HCT116 (cell line): ENCODE results near the gene PYGB. TPM values are rescaled to one million over a fixed set of nuclear protein-coding genes. Genes with fewer than 3 reads are reported as not detected.

Experiments
- ATAC-seq: fragments of 200-7000 bp; cut with Tn5 transposase; 2 replicates; pipeline ENCODE4 v1.9.1; 2020; ENCODE audit warnings: mild to moderate bottlenecking, moderate library complexity
- BruUV-seq: library from RNA; stranded (reverse); fragments of 400-500 nt; replicated peaks from 2 replicates; lab custom pipeline; 2021; lab: Mats Ljungman, UMichigan
- CTCF ChIA-PET: fragments of 300-600 bp; sonication (Branson Sonifier 250); formaldehyde crosslinking; loops from one replicate; lab custom pipeline; 2021; ENCODE audit warnings: antibody characterized with exemption; lab: Charles Lee
- POLR2A ChIA-PET: fragments of 300-600, 350-600 bp; sonication (Branson Sonifier 250); formaldehyde crosslinking; loops from one replicate; lab custom pipeline; 2021; ENCODE audit warnings: antibody characterized with exemption; lab: Charles Lee
- RAD21 ChIA-PET, 2 experiments: fragments of 300-600 bp; sonication (Branson Sonifier 250); formaldehyde crosslinking; loops; one replicate each; lab custom pipeline; 2023; ENCODE audit warnings: low total read pairs in 2 of 2; ENCODE audit not compliant: uncharacterized antibody in 2 of 2, unreplicated experiment in 2 of 2, low non-redundant PET in 1 of 2; lab: Charles Lee
- DNase-seq: peaks from one replicate; pipeline ENCODE4 v3.0.0-alpha.2; 2010; ENCODE audit warnings: low read depth, low spot score
- H2AFZ ChIP-seq: fragments of 200-600 bp; shearing (Covaris generic), sonication (generic); 2 replicates; pipeline ENCODE4 v1.6.1; 2017; ENCODE audit warnings: low read depth, mixed run types, mixed read lengths, antibody characterized with exemption, low read length; ENCODE audit not compliant: poor library complexity, severe bottlenecking
- H3K27ac ChIP-seq: 2 replicates; pipeline ENCODE4 v1.5.1; 2012; ENCODE audit warnings: low read depth, low read length
- H3K27me3 ChIP-seq: fragments of 200-600 bp; sonication (generic); 2 replicates; pipeline ENCODE4 v1.6.1; 2016; ENCODE audit warnings: mixed run types, low read length, mixed read lengths; ENCODE audit not compliant: insufficient read depth
- H3K36me3 ChIP-seq, 2 experiments: fragments of 200-500 bp in 1 of 2; fragments of 200-600 bp in 1 of 2; sonication (Bioruptor generic) in 1 of 2; sonication (generic) in 1 of 2; 2 replicates each; pipeline versions ENCODE4 v1.5.1 to v1.6.1; 2014 to 2016; ENCODE audit warnings: low read length in 2 of 2, inconsistent platforms in 1 of 2, mixed read lengths in 1 of 2, mixed run types in 1 of 2; ENCODE audit not compliant: insufficient read depth in 2 of 2, control insufficient read depth in 1 of 2
- H3K4me1 ChIP-seq, 2 experiments: fragments of 200-600 bp in 1 of 2; sonication (generic) in 1 of 2; 2 replicates each; pipeline versions ENCODE4 v1.5.1 to v1.6.1; 2012 to 2017; ENCODE audit warnings: low read length in 2 of 2, inconsistent platforms in 1 of 2, mild to moderate bottlenecking in 1 of 2, mixed read lengths in 1 of 2, mixed run types in 1 of 2, moderate library complexity in 1 of 2; ENCODE audit not compliant: insufficient read depth in 2 of 2, control insufficient read depth in 1 of 2
- H3K4me2 ChIP-seq: fragments of 200-600 bp; sonication (generic); 2 replicates; pipeline ENCODE4 v1.6.1; 2017; ENCODE audit warnings: mixed run types, low read length, mixed read lengths
- H3K4me3 ChIP-seq, 2 experiments: fragments of 200-600 bp in 1 of 2; sonication (generic) in 1 of 2; replicated peaks in 1 of 2; 2 replicates each; pipeline ENCODE4 v1.5.1; 2011 to 2016; ENCODE audit warnings: low read length in 2 of 2, control low read depth in 1 of 2, low read depth in 1 of 2, mild to moderate bottlenecking in 1 of 2, mixed read lengths in 1 of 2, mixed run types in 1 of 2
- H3K79me2 ChIP-seq: fragments of 200-600 bp; sonication (generic); 2 replicates; pipeline ENCODE4 v1.6.1; 2017; ENCODE audit warnings: mild to moderate bottlenecking, mixed run types, low read length, moderate library complexity, mixed read lengths; ENCODE audit not compliant: insufficient read depth
- H3K9ac ChIP-seq: fragments of 200-600 bp; sonication (generic); 2 replicates; pipeline ENCODE4 v1.6.1; 2016; ENCODE audit warnings: low read length, mixed read lengths
- H3K9me2 ChIP-seq: fragments of 200-600 bp; sonication (generic), shearing (Covaris generic); 2 replicates; pipeline ENCODE4 v1.6.1; 2017; ENCODE audit warnings: mixed run types, mild to moderate bottlenecking, moderate library complexity; ENCODE audit not compliant: insufficient read depth
- H3K9me3 ChIP-seq, 2 experiments: fragments of 200-500 bp in 1 of 2; fragments of 200-600 bp in 1 of 2; sonication (Bioruptor generic) in 1 of 2; sonication (generic) in 1 of 2; 2 replicates each; pipeline ENCODE4 v1.6.1; 2014 to 2017; ENCODE audit warnings: low read length in 2 of 2, mixed read lengths in 2 of 2, inconsistent platforms in 1 of 2, low read depth in 1 of 2, mild to moderate bottlenecking in 1 of 2, mixed run types in 1 of 2, moderate library complexity in 1 of 2; ENCODE audit not compliant: control insufficient read depth in 1 of 2, insufficient read depth in 1 of 2
- H4K20me1 ChIP-seq: fragments of 200-600 bp; sonication (generic), shearing (Covaris generic); 2 replicates; pipeline ENCODE4 v1.6.1; 2017; ENCODE audit warnings: mixed run types, mild to moderate bottlenecking, moderate library complexity; ENCODE audit not compliant: insufficient read depth
- EGR1 ChIP-seq: IDR thresholded peaks from 2 replicates; pipeline ENCODE4 v1.6.1; 2012; ENCODE audit warnings: low read depth
- ELF1 ChIP-seq: IDR thresholded peaks from 2 replicates; pipeline ENCODE4 v1.6.1; 2012; ENCODE audit warnings: low read depth, borderline replicate concordance
- POLR2A ChIP-seq: IDR thresholded peaks from 2 replicates; pipeline ENCODE4 v1.7.0; 2011; ENCODE audit warnings: borderline replicate concordance; ENCODE audit not compliant: insufficient read depth, insufficient read length; ENCODE audit errors: extremely low read depth
- POLR2AphosphoS5 ChIP-seq: IDR thresholded peaks from 2 replicates; pipeline ENCODE4 v1.6.1; 2011; ENCODE audit warnings: mild to moderate bottlenecking, low read depth, low read length, moderate library complexity
- SIN3A ChIP-seq: IDR thresholded peaks from 2 replicates; pipeline ENCODE4 v1.6.1; 2012; ENCODE audit warnings: low read depth
- SP1 ChIP-seq: IDR thresholded peaks from 2 replicates; pipeline ENCODE4 v1.6.1; 2012; ENCODE audit warnings: low read depth
- YY1 ChIP-seq: IDR thresholded peaks from 2 replicates; pipeline ENCODE4 v1.6.1; 2011; ENCODE audit warnings: low read length, low read depth, moderate library complexity, mild to moderate bottlenecking; ENCODE audit not compliant: insufficient replicate concordance; ENCODE audit errors: extremely low read depth
- intact Hi-C: fragments of 100-400 bp; cut with micrococcal nuclease; formaldehyde crosslinking; loops from 2 replicates; pipeline ENCODE4 v1.10.0; 2022
- total RNA-seq: library from RNA; stranded (reverse); gene quantifications from one replicate; pipeline ENCODE4 v1.2.1, GENCODE V29; 2021; ENCODE audit not compliant: unreplicated experiment
- TF ChIP-seq, protein P1 (sequence below): IDR thresholded peaks from 2 replicates; pipeline ENCODE4 v1.6.1; 2012; ENCODE audit warnings: low read depth

The PYGB gene
- total RNA-seq, 1 experiment from 2014 or later, result 87.8 TPM

DNA sequence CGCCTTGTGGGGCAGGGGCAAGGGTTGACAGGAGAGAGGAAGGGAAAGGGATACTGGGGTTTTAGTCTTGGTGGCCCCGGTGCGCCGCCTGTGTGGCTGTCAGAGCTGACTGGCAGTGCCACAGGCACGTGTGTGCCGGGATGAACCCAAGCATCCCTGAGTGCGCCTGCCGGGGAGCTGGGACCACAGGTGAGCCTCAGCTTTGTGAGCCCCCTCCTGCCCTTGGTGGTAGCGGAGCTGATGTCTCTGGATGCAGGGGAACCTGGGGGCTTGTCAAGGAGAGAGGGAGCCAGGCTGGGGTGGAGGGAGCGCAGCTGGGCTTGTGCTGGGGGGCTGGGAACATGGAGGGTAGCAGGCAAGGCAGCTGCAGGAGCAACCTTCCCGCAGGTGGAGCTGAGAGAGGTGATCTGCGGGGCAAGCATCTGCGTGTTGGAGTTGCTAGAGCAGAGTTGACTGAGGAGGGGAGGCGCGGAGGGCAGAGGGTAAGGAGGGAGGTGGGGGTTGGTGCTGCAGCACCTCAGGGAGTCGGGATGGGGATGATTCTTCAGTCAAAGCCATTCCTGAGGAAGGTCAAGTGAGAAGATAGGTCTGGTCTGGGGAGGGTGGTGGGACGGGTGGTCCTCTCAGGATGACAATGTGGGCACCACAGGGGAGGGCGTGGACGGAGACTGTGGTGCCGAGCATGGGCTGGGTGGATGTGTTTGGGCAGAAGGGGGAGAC lies 28.1 kb downstream of the PYGB start:
- Histone ChIP-seq H3K36me3 (peaks cover 0 to 2% of the 10 kb centered on the region in 2 experiments; a peak in 2 of 4 replicates), H3K4me3 (no peak overlapping the region), H3K9ac (no peak overlapping the region), H3K4me2 (no peak overlapping the region), H3K9me2 (no peaks in the 10 kb centered on the region), H3K79me2 (no peaks in the 10 kb centered on the region), H4K20me1 (no peaks in the 10 kb centered on the region), H3K9me3 (no peaks in the 10 kb centered on the region), H3K27ac (no peak overlapping the region), H2AFZ (no peak overlapping the region), H3K27me3 (no peaks in the 10 kb centered on the region), H3K4me1 (no peaks in the 10 kb centered on the region)
- no peak for ATAC-seq
- intact Hi-C loops, result no loop called here
- DNase-seq, result no peak
- TF ChIP-seq SIN3A, result no peak
- TF ChIP-seq POLR2AphosphoS5, result no peak; the same call in 1 of the 2 replicates
- TF ChIP-seq SP1, result no peak
- TF ChIP-seq, protein P1, sequence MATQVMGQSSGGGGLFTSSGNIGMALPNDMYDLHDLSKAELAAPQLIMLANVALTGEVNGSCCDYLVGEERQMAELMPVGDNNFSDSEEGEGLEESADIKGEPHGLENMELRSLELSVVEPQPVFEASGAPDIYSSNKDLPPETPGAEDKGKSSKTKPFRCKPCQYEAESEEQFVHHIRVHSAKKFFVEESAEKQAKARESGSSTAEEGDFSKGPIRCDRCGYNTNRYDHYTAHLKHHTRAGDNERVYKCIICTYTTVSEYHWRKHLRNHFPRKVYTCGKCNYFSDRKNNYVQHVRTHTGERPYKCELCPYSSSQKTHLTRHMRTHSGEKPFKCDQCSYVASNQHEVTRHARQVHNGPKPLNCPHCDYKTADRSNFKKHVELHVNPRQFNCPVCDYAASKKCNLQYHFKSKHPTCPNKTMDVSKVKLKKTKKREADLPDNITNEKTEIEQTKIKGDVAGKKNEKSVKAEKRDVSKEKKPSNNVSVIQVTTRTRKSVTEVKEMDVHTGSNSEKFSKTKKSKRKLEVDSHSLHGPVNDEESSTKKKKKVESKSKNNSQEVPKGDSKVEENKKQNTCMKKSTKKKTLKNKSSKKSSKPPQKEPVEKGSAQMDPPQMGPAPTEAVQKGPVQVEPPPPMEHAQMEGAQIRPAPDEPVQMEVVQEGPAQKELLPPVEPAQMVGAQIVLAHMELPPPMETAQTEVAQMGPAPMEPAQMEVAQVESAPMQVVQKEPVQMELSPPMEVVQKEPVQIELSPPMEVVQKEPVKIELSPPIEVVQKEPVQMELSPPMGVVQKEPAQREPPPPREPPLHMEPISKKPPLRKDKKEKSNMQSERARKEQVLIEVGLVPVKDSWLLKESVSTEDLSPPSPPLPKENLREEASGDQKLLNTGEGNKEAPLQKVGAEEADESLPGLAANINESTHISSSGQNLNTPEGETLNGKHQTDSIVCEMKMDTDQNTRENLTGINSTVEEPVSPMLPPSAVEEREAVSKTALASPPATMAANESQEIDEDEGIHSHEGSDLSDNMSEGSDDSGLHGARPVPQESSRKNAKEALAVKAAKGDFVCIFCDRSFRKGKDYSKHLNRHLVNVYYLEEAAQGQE, result no peak
- TF ChIP-seq YY1, result no peak
- TF ChIP-seq EGR1, result no peak
- TF ChIP-seq ELF1, result no peak
- TF ChIP-seq POLR2A, result no peak
- BruUV-seq, result no TSS peak
- ChIA-PET RAD21 (no interaction called here), CTCF (no interaction called here), POLR2A (no interaction called here)
